Measurements from ENCODE around the gene NPC1L1.

The NPC1L1 gene

DNA sequence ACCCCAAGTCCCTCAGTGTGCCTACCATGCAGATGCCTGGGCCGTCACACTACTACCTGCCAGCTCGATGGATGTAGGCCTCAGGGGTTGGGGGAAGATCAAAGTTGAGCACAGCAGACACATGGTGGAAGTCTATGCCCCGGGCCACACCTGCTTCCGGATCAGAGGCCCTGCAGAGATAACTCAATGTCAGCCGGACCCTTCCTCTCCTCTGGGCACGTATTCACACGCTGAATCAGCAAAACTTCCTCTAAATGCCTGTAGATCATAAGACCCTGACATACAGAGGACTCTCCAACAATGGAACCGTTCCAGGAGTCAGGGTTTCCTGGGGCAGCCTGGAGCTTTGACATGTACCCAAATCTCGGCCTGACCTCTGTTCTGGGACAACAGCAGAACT lies 28.8 kb upstream of the NPC1L1 start:
- peak overlapping the region; percentile 55 for H3K27ac ChIP-seq
- TF ChIP-seq, protein P1, sequence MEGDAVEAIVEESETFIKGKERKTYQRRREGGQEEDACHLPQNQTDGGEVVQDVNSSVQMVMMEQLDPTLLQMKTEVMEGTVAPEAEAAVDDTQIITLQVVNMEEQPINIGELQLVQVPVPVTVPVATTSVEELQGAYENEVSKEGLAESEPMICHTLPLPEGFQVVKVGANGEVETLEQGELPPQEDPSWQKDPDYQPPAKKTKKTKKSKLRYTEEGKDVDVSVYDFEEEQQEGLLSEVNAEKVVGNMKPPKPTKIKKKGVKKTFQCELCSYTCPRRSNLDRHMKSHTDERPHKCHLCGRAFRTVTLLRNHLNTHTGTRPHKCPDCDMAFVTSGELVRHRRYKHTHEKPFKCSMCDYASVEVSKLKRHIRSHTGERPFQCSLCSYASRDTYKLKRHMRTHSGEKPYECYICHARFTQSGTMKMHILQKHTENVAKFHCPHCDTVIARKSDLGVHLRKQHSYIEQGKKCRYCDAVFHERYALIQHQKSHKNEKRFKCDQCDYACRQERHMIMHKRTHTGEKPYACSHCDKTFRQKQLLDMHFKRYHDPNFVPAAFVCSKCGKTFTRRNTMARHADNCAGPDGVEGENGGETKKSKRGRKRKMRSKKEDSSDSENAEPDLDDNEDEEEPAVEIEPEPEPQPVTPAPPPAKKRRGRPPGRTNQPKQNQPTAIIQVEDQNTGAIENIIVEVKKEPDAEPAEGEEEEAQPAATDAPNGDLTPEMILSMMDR (conservative IDR thresholded peaks at IDR 0.05) = no peak

DNA sequence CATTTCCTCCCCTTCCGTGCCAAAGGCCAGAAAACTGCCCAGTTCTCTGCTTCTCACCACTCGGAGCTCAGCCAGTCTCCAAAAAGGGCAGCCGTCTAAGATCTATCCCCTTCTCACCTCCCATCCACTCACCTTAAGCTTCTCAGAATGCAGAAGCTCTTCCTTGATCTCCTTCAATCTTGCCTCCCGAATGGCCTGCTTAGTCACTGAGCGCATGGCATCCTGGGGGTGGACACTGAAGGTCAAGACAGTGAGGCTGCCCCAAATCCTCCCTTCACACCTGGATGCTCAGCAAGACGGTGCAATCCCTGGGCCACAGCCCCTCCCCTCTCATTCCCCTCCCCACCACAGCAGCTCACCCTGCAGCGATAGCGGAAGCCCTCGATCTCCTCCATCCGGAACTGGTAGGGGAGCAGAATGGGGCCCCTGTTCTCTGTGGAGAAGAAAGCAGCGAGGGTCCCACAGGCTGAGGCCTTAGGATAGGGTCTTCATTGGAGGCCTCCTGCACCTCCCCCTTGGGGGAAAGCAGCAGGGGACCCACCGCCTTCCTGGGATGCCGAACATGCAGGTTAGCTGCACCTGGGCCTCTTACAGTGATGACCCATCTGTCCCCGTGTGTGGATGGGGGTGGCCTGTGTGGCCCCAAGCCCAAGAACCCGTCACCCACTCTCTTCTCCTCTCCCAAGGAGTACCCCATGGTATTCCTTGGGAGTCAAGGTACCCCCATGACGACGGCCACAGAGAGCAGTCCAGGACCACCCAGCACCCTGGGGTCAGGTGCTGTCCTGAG lies 27.8 kb upstream of the NPC1L1 start:
- TF ChIP-seq, protein P1 (conservative IDR thresholded peaks at IDR 0.05) = no peak
- peak overlapping the region; percentile 55 for H3K27ac ChIP-seq

DNA sequence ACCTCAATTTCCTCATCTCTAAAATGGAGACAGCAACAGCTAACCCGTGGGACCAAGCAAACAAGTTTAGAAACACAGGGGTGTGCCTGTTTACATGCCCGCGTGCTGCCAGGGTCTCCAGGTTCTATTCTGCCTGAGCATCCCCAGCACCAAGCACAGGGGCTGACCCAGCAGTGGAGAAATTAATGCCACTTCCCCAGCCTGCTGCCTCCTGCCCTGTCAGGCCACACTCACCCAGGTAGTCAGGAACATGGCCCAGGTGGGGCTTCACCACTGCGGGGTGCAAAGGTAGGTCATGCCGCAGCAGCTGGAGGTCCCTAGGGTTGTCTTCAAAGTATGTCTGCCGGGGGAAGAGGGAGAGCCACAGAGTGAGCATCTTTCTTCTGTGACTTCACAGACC lies 26.8 kb upstream of the NPC1L1 start:
- TF ChIP-seq, protein P1 (conservative IDR thresholded peaks at IDR 0.05) = no peak

DNA sequence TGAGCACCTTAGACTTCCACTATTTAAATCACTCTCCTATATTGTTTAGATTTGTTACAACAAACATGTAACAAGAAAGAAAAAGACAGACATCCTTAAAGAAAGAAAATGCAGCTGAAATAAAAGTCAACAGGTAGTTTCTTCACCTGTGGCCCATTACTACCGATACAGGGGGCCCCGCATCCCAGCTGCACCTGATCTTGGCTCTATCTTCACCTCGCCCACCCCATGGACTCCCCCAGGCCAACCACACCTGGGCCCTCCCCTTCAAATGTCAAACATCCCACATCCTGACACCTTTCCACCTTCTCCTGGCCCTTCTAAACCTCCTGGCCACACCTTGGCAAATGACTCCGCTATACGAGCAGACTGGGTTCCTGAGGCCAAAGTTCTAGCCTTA lies 25.6 kb upstream of the NPC1L1 start:
- H3K27ac ChIP-seq = peak overlapping the region; percentile 55
- TF ChIP-seq, protein P1 (conservative IDR thresholded peaks at IDR 0.05) = no peak

More for the DNA sequence above, 26.8 kb upstream of the NPC1L1 start:
- H3K27ac ChIP-seq = peak overlapping the region; percentile 55

DNA sequence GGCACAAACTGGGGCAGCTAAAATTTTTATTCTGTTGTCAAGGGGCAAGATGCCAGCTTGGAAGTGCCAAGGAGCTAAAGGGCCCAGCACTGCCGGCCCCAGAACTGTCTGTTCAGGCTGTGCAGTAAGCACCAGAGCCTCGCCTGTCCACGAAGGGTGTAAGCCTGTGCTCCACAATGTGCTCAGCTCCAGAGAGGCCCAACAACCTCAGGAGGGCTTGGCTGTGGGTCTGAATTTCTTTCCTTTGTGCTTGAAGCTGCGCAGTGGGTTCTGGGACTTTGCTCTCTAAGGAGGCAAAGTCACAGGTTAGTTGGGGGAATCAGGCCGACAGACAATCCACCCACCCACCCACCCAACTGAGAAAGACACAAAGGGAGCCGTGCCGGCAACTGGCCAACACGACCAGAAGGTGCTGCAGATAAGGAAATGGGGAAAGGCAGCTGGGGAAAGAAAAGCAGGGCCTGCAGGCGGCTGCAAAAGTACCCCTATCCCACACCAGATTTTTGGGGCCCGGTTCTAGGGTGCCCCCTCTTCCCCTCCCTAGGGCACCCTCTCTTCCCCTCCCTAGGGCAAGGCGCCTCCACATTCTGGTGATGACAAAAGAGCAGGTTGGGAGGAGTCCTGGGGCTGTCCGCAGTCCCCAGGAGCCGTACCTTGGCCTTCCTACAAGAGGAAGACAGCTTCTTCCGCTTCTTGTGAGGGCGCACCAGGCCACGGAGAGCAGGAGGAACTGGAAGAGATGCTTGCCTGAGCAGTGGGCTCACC lies 24.8 kb upstream of the NPC1L1 start:
- peak overlapping the region; percentile 55; the same call in 1 of the 2 replicates for H3K27ac ChIP-seq
- TF ChIP-seq, protein P1 (conservative IDR thresholded peaks at IDR 0.05) = no peak; the same call in 1 of the 2 replicates

DNA sequence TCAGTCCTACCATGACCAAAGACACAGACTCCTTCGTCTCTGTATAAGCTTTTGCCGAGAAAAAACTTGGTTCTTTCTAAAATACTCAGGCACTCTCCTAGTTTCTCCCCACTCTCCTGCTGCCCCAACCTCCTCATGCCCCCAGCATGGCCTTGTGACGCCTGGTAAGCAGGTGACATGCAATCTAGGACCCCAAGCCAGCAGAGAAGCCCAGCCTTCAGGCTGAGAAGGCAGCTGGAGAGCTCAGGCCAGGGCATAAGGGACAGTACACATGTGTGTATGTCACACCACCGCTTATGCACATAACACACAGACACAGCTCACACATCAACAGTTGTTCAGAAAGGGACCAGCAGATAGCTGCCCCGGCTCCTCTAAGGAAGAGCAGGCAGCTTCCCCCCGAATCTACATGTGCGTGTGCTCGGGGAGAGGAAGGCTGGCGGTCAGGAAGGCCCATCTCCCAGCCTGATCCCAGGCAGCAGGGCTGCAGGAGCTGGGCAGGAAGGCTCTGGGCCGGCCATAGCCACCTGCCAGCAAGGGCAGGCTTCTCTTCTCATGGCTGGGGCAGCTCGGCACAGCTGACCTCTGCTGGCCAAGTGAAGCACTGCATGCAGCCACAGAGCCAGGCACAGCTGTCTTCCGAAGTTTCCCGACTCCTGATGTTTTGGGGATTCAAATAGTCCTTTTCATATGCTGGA lies 24.1 kb upstream of the NPC1L1 start:
- peak overlapping the region; percentile 38; the same call in 1 of the 2 replicates for H3K27ac ChIP-seq
- TF ChIP-seq, protein P1 (conservative IDR thresholded peaks at IDR 0.05) = peak; percentile 100

DNA sequence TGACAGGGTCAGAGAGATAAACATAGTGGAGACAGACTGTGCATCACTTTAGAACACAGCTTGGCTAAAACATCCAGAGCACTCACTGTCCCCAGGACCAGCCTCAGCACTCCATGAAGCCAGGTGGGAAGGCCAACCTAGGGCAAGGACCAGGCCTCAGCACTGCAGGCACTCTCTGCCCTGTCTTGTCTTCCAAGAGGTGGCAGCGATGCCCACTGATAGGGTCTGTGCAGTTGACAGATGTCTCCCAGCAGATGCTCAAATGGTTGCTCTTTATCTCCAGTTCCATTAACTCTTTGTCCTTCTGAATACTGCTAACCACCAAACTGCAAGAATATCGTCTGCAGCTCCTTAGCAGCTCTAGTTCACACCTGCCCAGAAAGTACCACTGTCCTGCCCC lies 23.5 kb upstream of the NPC1L1 start:
- TF ChIP-seq, protein P1 (conservative IDR thresholded peaks at IDR 0.05) = no peak
- no peak overlapping the region for H3K27ac ChIP-seq
